Mucosa of descending colon (tissue), 3 donors: ENCODE results near the gene ATP12A. TPM values are rescaled to one million over a fixed set of nuclear protein-coding genes. Genes with fewer than 3 reads are reported as not detected.

Source experiments
- ATAC-seq: fragments of 200-7000 bp; cut with Tn5 transposase; one replicate; pipeline ENCODE4 v1.9.1; 2020; ENCODE audit warnings: mild to moderate bottlenecking, moderate library complexity
- DNase-seq, 3 donors: peaks; one replicate each; pipeline ENCODE4 v3.0.0-alpha.2; 2020
- H3K36me3 ChIP-seq: fragments of 200-600 bp; one replicate; pipeline ENCODE4 v1.8.0; 2021; ENCODE audit warnings: low read depth, mild to moderate bottlenecking
- H3K4me1 ChIP-seq: fragments of 200-600 bp; one replicate; pipeline ENCODE4 v1.8.0; 2021; ENCODE audit warnings: low read depth, mild to moderate bottlenecking
- H3K4me3 ChIP-seq: fragments of 200-600 bp; one replicate; pipeline ENCODE4 v1.8.0; 2021; ENCODE audit warnings: mild to moderate bottlenecking
- H3K9me3 ChIP-seq: fragments of 200-600 bp; one replicate; pipeline ENCODE4 v1.8.0; 2021; ENCODE audit warnings: mild to moderate bottlenecking
- CTCF ChIP-seq: fragments of 200-600 bp; IDR thresholded peaks from one replicate; pipeline ENCODE4 v1.8.0; 2022; ENCODE audit warnings: antibody characterized with exemption, mild to moderate bottlenecking
- intact Hi-C, 2 donors: fragments of 100-400 bp; cut with DNase I in 1 of 2; cut with micrococcal nuclease in 1 of 2; formaldehyde crosslinking; loops; one replicate each; pipeline versions ENCODE4 v1.11.0 to v1.11.1; 2022; cut with DNase I, micrococcal nuclease
- total RNA-seq, 3 donors: library from RNA; stranded (reverse); fragmentation: NEBNext Ultra II Directional in 2 of 3; extraction: Animal tissue kit (Norgen Biotek cat#: 25700) in 2 of 3; gene quantifications; one replicate each; pipeline versions ENCODE4 v1.2.1 to v1.2.4, GENCODE V29; 2021 to 2023
- donor health status: DM: no; HTN: no; CAD: no; lungs with moderate emphysema.
- donor health status: DM: no; HTN: no; CAD: no.
- donor health status: DM: no; HTN: yes; CAD: no.

The ATP12A gene
- total RNA-seq, 3 donors from 2014 or later: not detected

DNA sequence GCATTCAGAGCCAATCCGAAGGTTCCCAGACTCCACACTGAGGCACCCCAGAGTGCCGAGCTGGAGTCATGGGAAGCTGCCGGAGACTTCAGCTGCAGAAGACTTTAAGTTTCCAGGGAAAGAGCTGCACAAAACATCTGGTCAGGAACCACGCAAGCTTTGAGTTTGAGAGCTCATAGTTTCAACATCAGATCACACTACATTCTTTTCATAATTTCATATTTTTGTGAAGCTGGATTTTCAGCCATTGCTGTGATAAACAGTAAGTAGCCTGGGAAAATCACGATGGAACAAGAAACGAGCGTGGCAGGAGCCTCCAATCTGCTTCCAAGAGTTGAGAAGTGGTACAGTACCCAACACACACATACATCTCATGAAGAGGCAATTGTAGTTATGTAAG lies 25.5 kb upstream of the ATP12A start:
- intact Hi-C loops: no loop called here
- ATAC-seq (no peak), DNase-seq (no peak)
- no peak for TF ChIP-seq CTCF
- Histone ChIP-seq H3K9me3 (no peaks in the 10 kb centered on the region), H3K36me3 (no peaks in the 10 kb centered on the region), H3K4me3 (no peak overlapping the region), H3K4me1 (peaks cover 13% of the 10 kb centered on the region)

- peaks cover 20% of the 10 kb centered on the region for H3K4me1 ChIP-seq
- H3K4me3 ChIP-seq: no peak overlapping the region
- ATAC-seq: no peak
- TF ChIP-seq CTCF: no peak
- no peaks in the 10 kb centered on the region for H3K9me3 ChIP-seq
- no peak for DNase-seq
- intact Hi-C loops: no loop called here
- H3K36me3 ChIP-seq: no peaks in the 10 kb centered on the region
These were observed 21.0 kb upstream of the ATP12A start for GRCh38 chr13:24659239-24659638.

DNA sequence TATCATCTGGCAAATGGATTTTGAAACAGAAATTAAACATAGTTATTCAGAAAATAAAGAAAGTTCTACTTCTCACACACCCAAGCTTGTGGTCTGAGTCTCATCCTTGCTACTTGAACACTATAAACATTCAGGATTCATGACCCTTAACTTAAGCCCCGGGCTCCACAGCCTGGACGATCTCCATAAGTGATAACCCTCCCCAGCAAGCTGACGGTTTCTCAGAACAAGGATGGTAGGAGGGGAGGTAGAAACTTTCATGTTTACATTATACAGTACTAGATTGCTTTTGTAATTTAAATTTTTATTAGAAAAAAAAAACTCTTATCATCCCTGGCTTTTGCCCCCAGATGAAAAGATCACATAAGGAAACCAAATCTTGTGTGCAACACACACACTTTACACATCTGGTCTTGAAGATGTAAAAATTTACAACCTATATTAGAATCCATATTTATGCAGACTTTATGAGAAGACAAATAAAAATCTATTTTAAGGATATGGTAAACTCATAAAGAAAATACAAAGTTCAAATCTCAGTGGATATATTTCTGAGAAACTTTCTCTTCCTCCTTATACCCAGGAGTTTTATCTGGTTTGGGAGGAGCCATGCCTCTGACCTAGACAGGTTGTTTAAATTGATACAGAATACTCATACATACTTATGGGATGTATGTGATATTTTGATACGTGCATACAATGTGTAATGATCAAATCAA lies 20.0 kb upstream of the ATP12A start:
- Histone ChIP-seq H3K9me3 (no peaks in the 10 kb centered on the region), H3K36me3 (no peaks in the 10 kb centered on the region), H3K4me3 (no peak overlapping the region), H3K4me1 (peaks cover 23% of the 10 kb centered on the region)
- intact Hi-C loops: no loop called here
- ATAC-seq (peak; percentile 80), DNase-seq (peak in 1 of 3 donors; percentile 57)
- TF ChIP-seq CTCF: no peak

DNA sequence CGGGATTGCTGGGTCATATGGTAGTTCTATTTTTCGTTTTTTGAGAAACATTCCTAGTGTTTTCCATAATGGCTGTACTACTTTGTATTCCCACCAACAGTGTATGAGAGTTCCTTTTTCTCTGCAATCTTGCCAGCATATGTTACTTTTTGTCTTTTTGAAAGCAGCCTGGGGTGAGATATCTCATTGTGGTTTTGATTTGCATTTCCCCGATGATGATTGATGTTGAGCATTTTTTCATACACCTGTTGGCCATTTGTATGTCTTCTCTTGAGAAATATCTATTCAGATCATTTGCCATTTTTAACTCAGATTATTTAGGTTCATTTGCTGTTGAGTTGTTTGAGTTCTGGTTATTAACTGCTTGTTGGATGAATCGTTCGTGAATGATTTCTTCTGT lies 18.5 kb upstream of the ATP12A start:
- Histone ChIP-seq H3K9me3 (no peaks in the 10 kb centered on the region), H3K4me3 (no peak overlapping the region), H3K36me3 (no peaks in the 10 kb centered on the region), H3K4me1 (peaks cover 29% of the 10 kb centered on the region)
- no peak for TF ChIP-seq CTCF
- intact Hi-C loops: no loop called here
- no peak for DNase-seq
- no peak for ATAC-seq

- TF ChIP-seq CTCF: no peak
- H3K36me3 ChIP-seq: no peaks in the 10 kb centered on the region
- H3K4me3 ChIP-seq: no peak overlapping the region
- intact Hi-C loops: no loop called here
- ATAC-seq (peak; percentile 69), DNase-seq (peak in 2 of 3 donors; percentile 64 to 66)
- H3K4me1 ChIP-seq: peaks cover 31% of the 10 kb centered on the region
- no peaks in the 10 kb centered on the region for H3K9me3 ChIP-seq
These were observed 17.8 kb upstream of the ATP12A start for GRCh38 chr13:24662195-24663088.
